Measurements from ENCODE around the gene BBS10.

Gene BBS10

DNA sequence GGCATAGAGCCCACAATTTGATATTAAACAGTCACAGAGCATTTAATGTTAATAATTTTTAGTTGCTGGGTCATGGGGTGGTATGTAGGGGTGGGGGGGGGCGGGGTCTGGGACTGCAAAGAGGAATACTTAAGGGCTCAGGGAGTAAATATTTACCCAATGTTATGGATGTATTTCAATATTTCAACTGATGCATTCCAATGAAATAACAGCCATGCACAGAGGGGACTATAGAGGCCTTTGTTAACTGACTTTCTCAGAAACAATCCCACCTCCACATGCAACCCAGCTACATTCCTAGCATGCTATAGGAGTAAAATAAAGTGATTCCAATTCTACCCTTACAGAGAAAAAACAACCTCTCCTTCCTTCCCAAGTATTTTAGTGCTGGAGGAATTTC is 7.9 kb upstream of the BBS10 start:
- no peak overlapping the region for H3K4me3 ChIP-seq (ENCODE audit: low read length, poor library complexity, severe bottlenecking)
- no peak for TF ChIP-seq EZH2phosphoT487 (IDR thresholded peaks at IDR 0.05; ENCODE audit: borderline replicate concordance)
- TF ChIP-seq, protein P1, sequence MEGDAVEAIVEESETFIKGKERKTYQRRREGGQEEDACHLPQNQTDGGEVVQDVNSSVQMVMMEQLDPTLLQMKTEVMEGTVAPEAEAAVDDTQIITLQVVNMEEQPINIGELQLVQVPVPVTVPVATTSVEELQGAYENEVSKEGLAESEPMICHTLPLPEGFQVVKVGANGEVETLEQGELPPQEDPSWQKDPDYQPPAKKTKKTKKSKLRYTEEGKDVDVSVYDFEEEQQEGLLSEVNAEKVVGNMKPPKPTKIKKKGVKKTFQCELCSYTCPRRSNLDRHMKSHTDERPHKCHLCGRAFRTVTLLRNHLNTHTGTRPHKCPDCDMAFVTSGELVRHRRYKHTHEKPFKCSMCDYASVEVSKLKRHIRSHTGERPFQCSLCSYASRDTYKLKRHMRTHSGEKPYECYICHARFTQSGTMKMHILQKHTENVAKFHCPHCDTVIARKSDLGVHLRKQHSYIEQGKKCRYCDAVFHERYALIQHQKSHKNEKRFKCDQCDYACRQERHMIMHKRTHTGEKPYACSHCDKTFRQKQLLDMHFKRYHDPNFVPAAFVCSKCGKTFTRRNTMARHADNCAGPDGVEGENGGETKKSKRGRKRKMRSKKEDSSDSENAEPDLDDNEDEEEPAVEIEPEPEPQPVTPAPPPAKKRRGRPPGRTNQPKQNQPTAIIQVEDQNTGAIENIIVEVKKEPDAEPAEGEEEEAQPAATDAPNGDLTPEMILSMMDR (conservative IDR thresholded peaks at IDR 0.05; ENCODE audit: low read length) = no peak
- no peaks in the 10 kb centered on the region for H4K20me1 ChIP-seq (ENCODE audit: insufficient read depth, low read length, poor library complexity, severe bottlenecking)
- no peaks in the 10 kb centered on the region for H3K27me3 ChIP-seq (ENCODE audit: insufficient read depth, low read length, poor library complexity, severe bottlenecking)
- no peaks in the 10 kb centered on the region for H3K9me3 ChIP-seq (ENCODE audit: insufficient read depth, low read depth, low read length)
- H3K79me2 ChIP-seq (ENCODE audit: insufficient read depth, low read length) = no peaks in the 10 kb centered on the region
- H3K9me2 ChIP-seq (replicated peaks; ENCODE audit: low read depth, low read length) = no peaks in the 10 kb centered on the region
- H2AFZ ChIP-seq (ENCODE audit: low read length) = no peak overlapping the region
- no peaks in the 10 kb centered on the region for H3K4me1 ChIP-seq (ENCODE audit: insufficient read depth, low read length, poor library complexity, severe bottlenecking)
- H3K9ac ChIP-seq (ENCODE audit: low read depth, low read length, poor library complexity, severe bottlenecking) = no peak overlapping the region
- no peak overlapping the region for H3K4me2 ChIP-seq (ENCODE audit: low read depth, low read length, poor library complexity, severe bottlenecking)
- peaks cover 30% of the 10 kb centered on the region for H3K36me3 ChIP-seq (ENCODE audit: insufficient read depth, low read length)
- H3F3A ChIP-seq (ENCODE audit: low read depth) = no peaks in the 10 kb centered on the region

DNA sequence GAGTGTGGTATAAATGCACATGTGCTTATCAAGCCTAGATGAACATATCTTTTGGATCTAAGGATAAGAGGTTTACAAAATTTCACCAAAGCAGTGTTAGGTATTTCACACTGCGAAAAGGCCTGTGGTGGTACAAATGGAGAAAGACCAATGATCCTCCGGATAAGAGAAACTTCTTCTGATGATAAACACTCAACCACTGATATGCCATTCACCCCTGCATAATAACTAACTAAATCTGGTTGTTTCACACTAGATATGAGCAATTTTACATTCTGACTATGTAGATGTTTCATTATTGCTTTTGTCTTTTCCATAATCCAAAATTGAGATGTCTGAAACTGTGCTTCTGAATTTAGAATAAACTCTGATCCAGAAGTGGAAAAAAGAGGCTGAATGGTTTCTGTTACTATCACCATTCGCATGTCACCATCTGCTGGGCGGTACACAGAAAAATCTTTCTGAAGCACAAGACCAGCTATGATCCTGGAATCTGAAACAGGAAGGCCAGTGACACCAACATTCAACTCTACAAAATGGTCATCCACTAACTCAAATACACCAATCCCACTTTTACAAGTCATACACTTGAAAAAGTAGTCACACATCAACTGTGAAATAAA is 1.3 kb downstream of the BBS10 start:
- no peak overlapping the region for H2AFZ ChIP-seq (ENCODE audit: low read length)
- no peaks in the 10 kb centered on the region for H4K20me1 ChIP-seq (ENCODE audit: insufficient read depth, low read length, poor library complexity, severe bottlenecking)
- H3K4me3 ChIP-seq (ENCODE audit: low read length, poor library complexity, severe bottlenecking) = peak overlapping the region; percentile 92
- H3K27me3 ChIP-seq (ENCODE audit: insufficient read depth, low read length, poor library complexity, severe bottlenecking) = no peaks in the 10 kb centered on the region
- no peaks in the 10 kb centered on the region for H3K36me3 ChIP-seq (ENCODE audit: insufficient read depth, low read length)
- H3K9ac ChIP-seq (ENCODE audit: low read depth, low read length, poor library complexity, severe bottlenecking) = peak overlapping the region; percentile 77
- peaks cover 9% of the 10 kb centered on the region; the same call in 1 of the 2 replicates for H3K79me2 ChIP-seq (ENCODE audit: insufficient read depth, low read length)
- peaks cover 25% of the 10 kb centered on the region for H3K4me1 ChIP-seq (ENCODE audit: insufficient read depth, low read length, poor library complexity, severe bottlenecking)
- H3K9me3 ChIP-seq (ENCODE audit: insufficient read depth, low read depth, low read length) = no peaks in the 10 kb centered on the region
- H3F3A ChIP-seq (ENCODE audit: low read depth) = no peaks in the 10 kb centered on the region
- peak overlapping the region; percentile 91 for H3K4me2 ChIP-seq (ENCODE audit: low read depth, low read length, poor library complexity, severe bottlenecking)
- H3K9me2 ChIP-seq (replicated peaks; ENCODE audit: low read depth, low read length) = no peaks in the 10 kb centered on the region
- TF ChIP-seq, protein P1 (conservative IDR thresholded peaks at IDR 0.05; ENCODE audit: low read length) = peak; percentile 59
- TF ChIP-seq EZH2phosphoT487 (IDR thresholded peaks at IDR 0.05; ENCODE audit: borderline replicate concordance) = no peak

DNA sequence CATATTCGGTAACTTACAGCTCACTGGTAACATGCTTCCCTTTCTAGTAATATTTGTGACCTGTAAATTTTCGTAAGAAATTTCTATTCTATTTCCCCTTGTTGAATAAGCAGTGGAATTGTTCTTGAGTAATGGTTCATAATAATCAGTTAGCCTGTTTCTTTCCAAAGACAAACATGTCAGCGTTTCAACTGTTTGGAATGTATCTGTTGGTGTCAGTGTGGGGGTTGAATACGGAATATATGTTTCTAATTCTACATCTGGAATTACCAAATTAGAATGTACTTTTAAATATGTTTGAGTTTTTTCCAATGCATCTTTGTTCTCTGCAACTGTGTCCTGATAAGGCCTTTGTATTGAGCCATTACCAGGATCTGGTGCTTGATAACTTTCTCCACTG is 2.0 kb downstream of the BBS10 start:
- H3K9me3 ChIP-seq (ENCODE audit: insufficient read depth, low read depth, low read length) = no peaks in the 10 kb centered on the region
- H3K4me3 ChIP-seq (ENCODE audit: low read length, poor library complexity, severe bottlenecking) = peak overlapping the region; percentile 92
- H3K79me2 ChIP-seq (ENCODE audit: insufficient read depth, low read length) = peaks cover 9% of the 10 kb centered on the region; the same call in 1 of the 2 replicates
- no peaks in the 10 kb centered on the region for H3K36me3 ChIP-seq (ENCODE audit: insufficient read depth, low read length)
- H4K20me1 ChIP-seq (ENCODE audit: insufficient read depth, low read length, poor library complexity, severe bottlenecking) = no peaks in the 10 kb centered on the region
- H3K4me2 ChIP-seq (ENCODE audit: low read depth, low read length, poor library complexity, severe bottlenecking) = peak overlapping the region; percentile 91
- TF ChIP-seq, protein P1 (conservative IDR thresholded peaks at IDR 0.05; ENCODE audit: low read length) = no peak
- no peak for TF ChIP-seq EZH2phosphoT487 (IDR thresholded peaks at IDR 0.05; ENCODE audit: borderline replicate concordance)
- no peaks in the 10 kb centered on the region for H3K9me2 ChIP-seq (replicated peaks; ENCODE audit: low read depth, low read length)
- H2AFZ ChIP-seq (ENCODE audit: low read length) = no peak overlapping the region
- peaks cover 25% of the 10 kb centered on the region for H3K4me1 ChIP-seq (ENCODE audit: insufficient read depth, low read length, poor library complexity, severe bottlenecking)
- no peak overlapping the region for H3K9ac ChIP-seq (ENCODE audit: low read depth, low read length, poor library complexity, severe bottlenecking)
- H3F3A ChIP-seq (ENCODE audit: low read depth) = no peaks in the 10 kb centered on the region
- H3K27me3 ChIP-seq (ENCODE audit: insufficient read depth, low read length, poor library complexity, severe bottlenecking) = no peaks in the 10 kb centered on the region

All from Loucy (cell line).